ENCODE measurements around the gene SLC12A7. TPM values are rescaled to one million over a fixed set of nuclear protein-coding genes. Genes with fewer than 3 reads are reported as not detected.

SLC12A7 gene
- total and polyA plus RNA-seq, 9 of the 15 experiments (the other 6 are each of a cell fraction or from before 2014, with no cell fraction given) = 0.01 to 3.1 (median 0.56) TPM

- in situ Hi-C loops (cut with MboI) = no loop called here
- ChIA-PET CTCF (ENCODE audit: low intra/inter-chr PET ratio) (no interaction called here), POLR2A (interaction anchor here (1.0 kb wide), 1 partner anchor 10 kb away, joined by 3 read pairs; no protein-coding TSS in a partner anchor)
- 2% methylated on average over 12 of the region's 12 CpGs for WGBS (ENCODE audit: insufficient coverage, low coverage, missing lambda C conversion rate)
- no TSS peak for BruUV-seq (replicated peaks)
- no peaks in the 10 kb centered on the region for H3K79me2 ChIP-seq (ENCODE audit: control insufficient read depth, insufficient read depth, low read length)
- TF ChIP-seq USF1 (CRISPR knock-in tag; IDR thresholded peaks at IDR 0.05) (no peak), KLF16 (IDR thresholded peaks at IDR 0.05) (no peak), DIDO1 (tag; IDR thresholded peaks at IDR 0.05; ENCODE audit: low read depth) (no peak), HDAC8 (tag; IDR thresholded peaks at IDR 0.05) (no peak)
- H3K9me3 ChIP-seq (replicated peaks; ENCODE audit: control insufficient read depth, insufficient read depth, low read depth, low read length) = no peaks in the 10 kb centered on the region
- intact Hi-C loops (cut with micrococcal nuclease) = no loop called here
- no peaks in the 10 kb centered on the region for H3K9me1 ChIP-seq (ENCODE audit: control insufficient read depth, insufficient read depth, low read length)
- no peak overlapping the region for H3K27ac ChIP-seq (ENCODE audit: extremely low read depth, low read depth, low read length)
- ATAC-seq (no peak), DNase-seq (ENCODE audit: extremely low read depth in 1 of 4, low spot score in 3 of 4) (no peak), FAIRE-seq (no peak)
- no peak overlapping the region for H3K9ac ChIP-seq (ENCODE audit: insufficient read depth in 1 of 2, low read depth in 2 of 2, low read length in 2 of 2)
- H2AFZ ChIP-seq (ENCODE audit: low read depth, low read length) = no peak overlapping the region
- no peak overlapping the region for H3K4me3 ChIP-seq
- peaks cover 51% of the 10 kb centered on the region for H4K20me1 ChIP-seq (replicated peaks; ENCODE audit: control insufficient read depth, insufficient read depth, low read length)
- peaks cover 0 to 5% of the 10 kb centered on the region in 2 experiments; a peak in 2 of 5 replicates for H3K4me1 ChIP-seq (replicated peaks in 1 of 2; ENCODE audit: control insufficient read depth in 2 of 2, insufficient read depth in 2 of 2, low read length in 2 of 2)
- H3K36me3 ChIP-seq (ENCODE audit: control insufficient read depth, insufficient read depth, low read length) = no peaks in the 10 kb centered on the region
- no peak overlapping the region for H3K4me2 ChIP-seq (ENCODE audit: insufficient read depth, low read length)
- peaks cover 61 to 89% of the 10 kb centered on the region in 2 experiments for H3K27me3 ChIP-seq (ENCODE audit: control insufficient read depth in 2 of 2, insufficient read depth in 2 of 2, low read length in 2 of 2)
Observed at GRCh38 chr5:1017056-1017455, 94.8 kb downstream of the SLC12A7 start.

- FAIRE-seq (no peak), DNase-seq (ENCODE audit: extremely low read depth in 1 of 4, low spot score in 3 of 4) (no peak), ATAC-seq (no peak)
- intact Hi-C loops (cut with micrococcal nuclease) (no loop called here), in situ Hi-C loops (cut with MboI) (no loop called here)
- Histone ChIP-seq H3K9ac (ENCODE audit: insufficient read depth in 1 of 2, low read depth in 2 of 2, low read length in 2 of 2) (no peak overlapping the region), H3K79me2 (ENCODE audit: control insufficient read depth, insufficient read depth, low read length) (no peaks in the 10 kb centered on the region), H3K4me3 (no peak overlapping the region), H3K9me1 (ENCODE audit: control insufficient read depth, insufficient read depth, low read length) (no peaks in the 10 kb centered on the region), H3K36me3 (ENCODE audit: control insufficient read depth, insufficient read depth, low read length) (no peaks in the 10 kb centered on the region), H3K4me2 (ENCODE audit: insufficient read depth, low read length) (no peak overlapping the region), H3K4me1 (replicated peaks in 1 of 2; ENCODE audit: control insufficient read depth in 2 of 2, insufficient read depth in 2 of 2, low read length in 2 of 2) (peaks cover 0 to 5% of the 10 kb centered on the region in 2 experiments; a peak in 2 of 5 replicates), H3K27ac (ENCODE audit: extremely low read depth, low read depth, low read length) (no peak overlapping the region), H4K20me1 (replicated peaks; ENCODE audit: control insufficient read depth, insufficient read depth, low read length) (peaks cover 51% of the 10 kb centered on the region), H3K9me3 (replicated peaks; ENCODE audit: control insufficient read depth, insufficient read depth, low read depth, low read length) (no peaks in the 10 kb centered on the region), H3K27me3 (ENCODE audit: control insufficient read depth in 2 of 2, insufficient read depth in 2 of 2, low read length in 2 of 2) (peaks cover 62 to 95% of the 10 kb centered on the region in 2 experiments), H2AFZ (ENCODE audit: low read depth, low read length) (no peak overlapping the region)
- ChIA-PET POLR2A (no interaction called here), CTCF (ENCODE audit: low intra/inter-chr PET ratio) (no interaction called here)
- 3% methylated on average over 16 of the region's 16 CpGs for WGBS (ENCODE audit: insufficient coverage, low coverage, missing lambda C conversion rate)
- BruUV-seq (replicated peaks) = no TSS peak
- no peak for TF ChIP-seq HSF4 (CRISPR knock-in tag; IDR thresholded peaks at IDR 0.05; ENCODE audit: borderline replicate concordance)
- no peak for TF ChIP-seq NR2C1 (IDR thresholded peaks at IDR 0.05)
- no peak for TF ChIP-seq NR2C1 (tag; IDR thresholded peaks at IDR 0.05)
- TF ChIP-seq, protein P1, sequence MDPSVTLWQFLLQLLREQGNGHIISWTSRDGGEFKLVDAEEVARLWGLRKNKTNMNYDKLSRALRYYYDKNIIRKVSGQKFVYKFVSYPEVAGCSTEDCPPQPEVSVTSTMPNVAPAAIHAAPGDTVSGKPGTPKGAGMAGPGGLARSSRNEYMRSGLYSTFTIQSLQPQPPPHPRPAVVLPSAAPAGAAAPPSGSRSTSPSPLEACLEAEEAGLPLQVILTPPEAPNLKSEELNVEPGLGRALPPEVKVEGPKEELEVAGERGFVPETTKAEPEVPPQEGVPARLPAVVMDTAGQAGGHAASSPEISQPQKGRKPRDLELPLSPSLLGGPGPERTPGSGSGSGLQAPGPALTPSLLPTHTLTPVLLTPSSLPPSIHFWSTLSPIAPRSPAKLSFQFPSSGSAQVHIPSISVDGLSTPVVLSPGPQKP (CRISPR knock-in tag; IDR thresholded peaks at IDR 0.05) = no peak
- TF ChIP-seq C11orf30 (IDR thresholded peaks at IDR 0.05; ENCODE audit: low read depth) = no peak
- no peak for TF ChIP-seq MTA1 (IDR thresholded peaks at IDR 0.05; ENCODE audit: borderline replicate concordance)
- TF ChIP-seq E4F1 (CRISPR knock-in tag; IDR thresholded peaks at IDR 0.05; ENCODE audit: borderline replicate concordance) = no peak
- TF ChIP-seq MTA2 (IDR thresholded peaks at IDR 0.05; ENCODE audit: low read depth) = no peak
- no peak for TF ChIP-seq KAT2B (IDR thresholded peaks at IDR 0.05; ENCODE audit: low read depth, low read length)
- no peak for TF ChIP-seq ZBTB8A (IDR thresholded peaks at IDR 0.05; ENCODE audit: partially characterized antibody)
Observed at GRCh38 chr5:1016476-1016875, 95.4 kb downstream of the SLC12A7 start.

Data from K562 (cell line).